ENCODE data around the gene BMP5. TPM values are rescaled to one million over a fixed set of nuclear protein-coding genes. Genes with fewer than 3 reads are reported as not detected.
A peak's percentile ranks its signal among the peaks of the same experiment; 100 is the strongest.

The BMP5 gene
- total and polyA plus RNA-seq, 9 donors: 12.2 to 26.4 (median 17.1) TPM

DNA sequence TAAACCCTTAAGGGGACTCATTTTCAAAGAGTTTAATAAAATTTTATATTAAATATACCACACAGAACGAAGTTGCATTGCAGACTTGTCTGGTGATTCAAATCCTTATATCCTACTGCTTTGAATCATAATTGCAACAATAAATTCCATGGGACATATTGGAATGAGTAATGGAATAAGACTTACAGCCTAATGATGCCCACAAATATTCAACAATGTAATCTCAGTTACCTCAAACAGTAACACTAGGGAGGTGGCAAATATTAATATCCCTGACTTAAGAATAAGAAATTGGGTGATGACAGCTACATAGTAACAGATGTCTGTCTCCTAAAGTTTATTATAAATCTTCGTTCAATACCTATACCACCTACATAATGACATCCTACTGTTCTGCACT, 52.6 kb downstream of the BMP5 start:
- Histone ChIP-seq H3K9me3 (replicated peaks; ENCODE audit: control insufficient read depth, low read depth, low read length) (no peaks in the 10 kb centered on the region), H3K4me1 (ENCODE audit: control insufficient read depth, insufficient read depth, low read length) (no peaks in the 10 kb centered on the region), H3K4me3 (ENCODE audit: low read length) (no peak overlapping the region), H3K27ac (ENCODE audit: low read length) (no peak overlapping the region), H3K36me3 (ENCODE audit: control insufficient read depth, insufficient read depth, low read length) (no peaks in the 10 kb centered on the region), H3K27me3 (ENCODE audit: control insufficient read depth, insufficient read depth, low read length) (no peaks in the 10 kb centered on the region)
- no CpG with 5 or more reads among the region's 2 CpGs for WGBS (ENCODE audit: insufficient coverage)
- DNase-seq: no peak

DNA sequence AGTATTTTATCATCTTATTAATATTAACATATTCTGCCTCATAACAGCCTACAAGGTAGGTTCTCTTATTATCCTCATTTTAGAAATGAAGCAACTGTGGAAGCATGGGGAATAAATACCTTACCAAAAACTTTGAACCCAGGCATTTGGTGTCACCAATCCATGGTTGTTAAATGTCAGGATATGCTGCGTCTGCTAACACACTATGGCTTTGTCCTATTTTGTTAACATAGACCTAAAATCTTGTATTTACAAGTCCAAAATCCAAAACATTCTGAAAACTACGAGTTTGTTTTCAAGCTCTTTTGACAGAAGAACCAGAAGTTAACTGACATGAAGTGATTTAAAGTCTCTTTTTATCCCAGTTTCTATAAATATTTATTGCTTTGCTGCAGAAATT, 53.4 kb downstream of the BMP5 start:
- no peak overlapping the region for H3K27ac ChIP-seq (ENCODE audit: low read length)
- H3K27me3 ChIP-seq (ENCODE audit: control insufficient read depth, insufficient read depth, low read length): no peaks in the 10 kb centered on the region
- 83% methylated on average over 1 of the region's 2 CpGs for WGBS (ENCODE audit: insufficient coverage)
- no peak for DNase-seq
- H3K9me3 ChIP-seq (replicated peaks; ENCODE audit: control insufficient read depth, low read depth, low read length): no peaks in the 10 kb centered on the region
- H3K4me3 ChIP-seq (ENCODE audit: low read length): no peak overlapping the region
- no peaks in the 10 kb centered on the region for H3K36me3 ChIP-seq (ENCODE audit: control insufficient read depth, insufficient read depth, low read length)
- H3K4me1 ChIP-seq (ENCODE audit: control insufficient read depth, insufficient read depth, low read length): no peaks in the 10 kb centered on the region

GRCh38 chr6:55820696-55821095, 54.7 kb downstream of the BMP5 start:
- Histone ChIP-seq H3K4me1 (ENCODE audit: control insufficient read depth, insufficient read depth, low read length) (no peaks in the 10 kb centered on the region), H3K4me3 (ENCODE audit: low read length) (no peak overlapping the region), H3K36me3 (ENCODE audit: control insufficient read depth, insufficient read depth, low read length) (no peaks in the 10 kb centered on the region), H3K9me3 (replicated peaks; ENCODE audit: control insufficient read depth, low read depth, low read length) (no peaks in the 10 kb centered on the region), H3K27ac (ENCODE audit: low read length) (no peak overlapping the region), H3K27me3 (ENCODE audit: control insufficient read depth, insufficient read depth, low read length) (no peaks in the 10 kb centered on the region)
- DNase-seq: no peak
- no CpG with 5 or more reads among the region's 1 CpG for WGBS (ENCODE audit: insufficient coverage)

DNA sequence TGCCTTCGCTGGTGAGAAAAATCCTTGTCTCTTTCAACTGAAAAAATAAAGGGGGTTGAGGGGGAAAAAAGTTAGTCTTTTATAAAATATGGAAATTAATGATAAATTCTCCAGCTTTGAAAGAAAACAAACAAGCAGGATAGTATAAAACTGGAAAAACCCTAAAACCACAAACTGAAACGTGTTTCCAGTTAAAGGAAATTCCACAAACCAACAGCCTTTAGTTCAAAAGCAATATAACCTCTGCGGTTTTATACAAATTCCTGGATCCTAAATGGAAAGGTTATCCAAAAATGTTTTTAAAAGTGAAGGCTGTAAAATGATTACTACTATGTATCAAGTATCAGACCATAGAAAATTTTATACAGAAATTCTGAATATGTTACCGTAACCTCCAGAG, 55.6 kb downstream of the BMP5 start:
- Histone ChIP-seq H3K36me3 (ENCODE audit: control insufficient read depth, insufficient read depth, low read length) (no peaks in the 10 kb centered on the region), H3K4me1 (ENCODE audit: control insufficient read depth, insufficient read depth, low read length) (no peaks in the 10 kb centered on the region), H3K27me3 (ENCODE audit: control insufficient read depth, insufficient read depth, low read length) (no peaks in the 10 kb centered on the region), H3K27ac (ENCODE audit: low read length) (no peak overlapping the region), H3K9me3 (replicated peaks; ENCODE audit: control insufficient read depth, low read depth, low read length) (no peaks in the 10 kb centered on the region), H3K4me3 (ENCODE audit: low read length) (no peak overlapping the region)
- no CpG with 5 or more reads among the region's 4 CpGs for WGBS (ENCODE audit: insufficient coverage)
- DNase-seq: no peak

DNA sequence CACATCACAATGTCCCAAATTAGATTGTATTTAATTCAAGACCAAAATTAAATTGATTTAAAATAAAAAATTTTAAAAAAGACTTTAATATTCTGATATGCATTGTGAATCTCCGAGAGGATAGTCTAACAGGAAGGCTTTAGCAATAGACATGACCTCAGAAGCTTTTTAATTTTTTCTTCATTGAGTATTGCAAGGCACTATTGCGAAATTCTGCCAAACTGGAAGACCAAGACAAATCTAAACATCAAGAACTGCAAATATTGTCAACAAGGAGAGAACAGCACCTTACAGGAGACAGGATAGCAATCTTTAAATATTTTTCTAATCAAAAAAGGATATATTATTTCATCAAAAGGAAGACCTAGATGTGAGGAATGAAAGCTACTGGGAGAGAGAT, 56.9 kb downstream of the BMP5 start:
- DNase-seq: no peak
- H3K27ac ChIP-seq (ENCODE audit: low read length): no peak overlapping the region
- no peaks in the 10 kb centered on the region for H3K4me1 ChIP-seq (ENCODE audit: control insufficient read depth, insufficient read depth, low read length)
- H3K27me3 ChIP-seq (ENCODE audit: control insufficient read depth, insufficient read depth, low read length): no peaks in the 10 kb centered on the region
- no peak overlapping the region for H3K4me3 ChIP-seq (ENCODE audit: low read length)
- H3K36me3 ChIP-seq (ENCODE audit: control insufficient read depth, insufficient read depth, low read length): no peaks in the 10 kb centered on the region
- no CpG with 5 or more reads among the region's 2 CpGs for WGBS (ENCODE audit: insufficient coverage)
- no peaks in the 10 kb centered on the region for H3K9me3 ChIP-seq (replicated peaks; ENCODE audit: control insufficient read depth, low read depth, low read length)

GRCh38 chr6:55812509-55812908, 62.9 kb downstream of the BMP5 start:
- H3K9me3 ChIP-seq (replicated peaks; ENCODE audit: control insufficient read depth, low read depth, low read length): no peaks in the 10 kb centered on the region
- DNase-seq: no peak
- no peaks in the 10 kb centered on the region for H3K36me3 ChIP-seq (ENCODE audit: control insufficient read depth, insufficient read depth, low read length)
- H3K4me1 ChIP-seq (ENCODE audit: control insufficient read depth, insufficient read depth, low read length): no peaks in the 10 kb centered on the region
- H3K27me3 ChIP-seq (ENCODE audit: control insufficient read depth, insufficient read depth, low read length): no peaks in the 10 kb centered on the region
- WGBS (ENCODE audit: insufficient coverage): no CpG with 5 or more reads among the region's 1 CpG
- H3K27ac ChIP-seq (ENCODE audit: low read length): no peak overlapping the region
- H3K4me3 ChIP-seq (ENCODE audit: low read length): no peak overlapping the region

- H3K4me3 ChIP-seq (ENCODE audit: low read length): no peak overlapping the region
- no peak for DNase-seq
- no peaks in the 10 kb centered on the region for H3K27me3 ChIP-seq (ENCODE audit: control insufficient read depth, insufficient read depth, low read length)
- H3K36me3 ChIP-seq (ENCODE audit: control insufficient read depth, insufficient read depth, low read length): no peaks in the 10 kb centered on the region
- H3K9me3 ChIP-seq (replicated peaks; ENCODE audit: control insufficient read depth, low read depth, low read length): no peaks in the 10 kb centered on the region
- H3K4me1 ChIP-seq (ENCODE audit: control insufficient read depth, insufficient read depth, low read length): no peaks in the 10 kb centered on the region
- no CpG with 5 or more reads among the region's 3 CpGs for WGBS (ENCODE audit: insufficient coverage)
- no peak overlapping the region for H3K27ac ChIP-seq (ENCODE audit: low read length)
Observed at GRCh38 chr6:55811074-55811473, 64.3 kb downstream of the BMP5 start.

- H3K36me3 ChIP-seq (ENCODE audit: control insufficient read depth, insufficient read depth, low read length): no peaks in the 10 kb centered on the region
- no peak for DNase-seq
- no peaks in the 10 kb centered on the region for H3K9me3 ChIP-seq (replicated peaks; ENCODE audit: control insufficient read depth, low read depth, low read length)
- H3K4me1 ChIP-seq (ENCODE audit: control insufficient read depth, insufficient read depth, low read length): no peaks in the 10 kb centered on the region
- H3K4me3 ChIP-seq (ENCODE audit: low read length): no peak overlapping the region
- no peaks in the 10 kb centered on the region for H3K27me3 ChIP-seq (ENCODE audit: control insufficient read depth, insufficient read depth, low read length)
- no CpG with 5 or more reads among the region's 4 CpGs for WGBS (ENCODE audit: insufficient coverage)
- no peak overlapping the region for H3K27ac ChIP-seq (ENCODE audit: low read length)
Observed at GRCh38 chr6:55802259-55802658, 73.1 kb downstream of the BMP5 start.

GRCh38 chr6:55798571-55798970, 76.8 kb downstream of the BMP5 start:
- Histone ChIP-seq H3K27ac (ENCODE audit: low read length) (no peak overlapping the region), H3K27me3 (ENCODE audit: control insufficient read depth, insufficient read depth, low read length) (no peaks in the 10 kb centered on the region), H3K36me3 (ENCODE audit: control insufficient read depth, insufficient read depth, low read length) (no peaks in the 10 kb centered on the region), H3K4me3 (ENCODE audit: low read length) (no peak overlapping the region), H3K9me3 (replicated peaks; ENCODE audit: control insufficient read depth, low read depth, low read length) (no peaks in the 10 kb centered on the region), H3K4me1 (ENCODE audit: control insufficient read depth, insufficient read depth, low read length) (no peaks in the 10 kb centered on the region)
- DNase-seq: no peak

DNA sequence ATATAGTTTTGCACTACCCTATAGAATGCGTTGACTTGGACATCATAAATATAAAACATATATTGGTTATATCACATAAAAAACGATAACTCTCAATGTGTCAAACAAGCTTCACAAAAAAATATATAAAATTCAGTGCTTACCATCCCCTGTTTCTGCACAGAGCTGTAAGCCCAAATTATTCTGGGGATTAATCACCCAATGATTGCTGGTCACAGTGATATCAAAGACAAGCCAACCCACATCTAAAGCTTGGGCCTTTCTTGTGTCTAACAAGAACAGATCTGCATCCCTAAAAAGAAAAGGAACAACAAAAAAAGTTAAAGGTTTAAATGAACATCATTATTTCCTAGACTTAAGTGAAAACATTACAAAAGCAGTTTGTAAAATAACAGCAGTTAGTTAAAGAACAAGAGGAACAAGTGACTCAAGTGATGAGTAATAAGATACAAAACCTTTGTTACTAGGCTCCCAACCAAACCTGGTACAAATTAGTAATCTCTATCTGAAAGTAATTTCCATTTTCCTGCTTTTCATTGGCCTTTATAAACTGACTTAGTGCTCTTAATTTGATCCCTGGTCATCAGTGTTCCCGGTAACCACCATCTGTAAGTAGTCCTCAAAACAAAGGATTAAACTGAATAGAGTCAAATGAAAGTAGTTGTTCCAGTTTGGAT, 81.1 kb downstream of the BMP5 start:
- H3K4me1 ChIP-seq (ENCODE audit: control insufficient read depth, insufficient read depth, low read length): no peaks in the 10 kb centered on the region
- no CpG with 5 or more reads among the region's 3 CpGs for WGBS (ENCODE audit: insufficient coverage)
- no peak overlapping the region for H3K4me3 ChIP-seq (ENCODE audit: low read length)
- H3K36me3 ChIP-seq (ENCODE audit: control insufficient read depth, insufficient read depth, low read length): no peaks in the 10 kb centered on the region
- peak; percentile 36 for DNase-seq
- no peak overlapping the region for H3K27ac ChIP-seq (ENCODE audit: low read length)
- no peaks in the 10 kb centered on the region for H3K27me3 ChIP-seq (ENCODE audit: control insufficient read depth, insufficient read depth, low read length)
- H3K9me3 ChIP-seq (replicated peaks; ENCODE audit: control insufficient read depth, low read depth, low read length): no peaks in the 10 kb centered on the region

GRCh38 chr6:55785273-55785672, 90.1 kb downstream of the BMP5 start:
- Histone ChIP-seq H3K36me3 (ENCODE audit: control insufficient read depth, insufficient read depth, low read length) (no peaks in the 10 kb centered on the region), H3K27ac (ENCODE audit: low read length) (no peak overlapping the region), H3K9me3 (replicated peaks; ENCODE audit: control insufficient read depth, low read depth, low read length) (no peaks in the 10 kb centered on the region), H3K27me3 (ENCODE audit: control insufficient read depth, insufficient read depth, low read length) (no peaks in the 10 kb centered on the region), H3K4me3 (ENCODE audit: low read length) (no peak overlapping the region), H3K4me1 (ENCODE audit: control insufficient read depth, insufficient read depth, low read length) (no peaks in the 10 kb centered on the region)
- DNase-seq: peak; percentile 20
- WGBS (ENCODE audit: insufficient coverage): 92% methylated on average over 2 of the region's 6 CpGs
